Neural progenitor cell (in vitro differentiated cells): ENCODE measurements around the gene CRYBA4.

Experiments
- EZH2phosphoT487 ChIP-seq: fragments of 200-600 bp; sonication (generic); IDR thresholded peaks from 2 replicates; pipeline ENCODE4 v1.6.1; 2017; ENCODE audit warnings: antibody characterized with exemption
- TF ChIP-seq, protein P1 (sequence below): fragments of 200-600 bp; sonication (generic); IDR thresholded peaks from 2 replicates; pipeline ENCODE4 v1.5.1; 2017; ENCODE audit warnings: antibody characterized with exemption, mild to moderate bottlenecking

- TF ChIP-seq, protein P1, sequence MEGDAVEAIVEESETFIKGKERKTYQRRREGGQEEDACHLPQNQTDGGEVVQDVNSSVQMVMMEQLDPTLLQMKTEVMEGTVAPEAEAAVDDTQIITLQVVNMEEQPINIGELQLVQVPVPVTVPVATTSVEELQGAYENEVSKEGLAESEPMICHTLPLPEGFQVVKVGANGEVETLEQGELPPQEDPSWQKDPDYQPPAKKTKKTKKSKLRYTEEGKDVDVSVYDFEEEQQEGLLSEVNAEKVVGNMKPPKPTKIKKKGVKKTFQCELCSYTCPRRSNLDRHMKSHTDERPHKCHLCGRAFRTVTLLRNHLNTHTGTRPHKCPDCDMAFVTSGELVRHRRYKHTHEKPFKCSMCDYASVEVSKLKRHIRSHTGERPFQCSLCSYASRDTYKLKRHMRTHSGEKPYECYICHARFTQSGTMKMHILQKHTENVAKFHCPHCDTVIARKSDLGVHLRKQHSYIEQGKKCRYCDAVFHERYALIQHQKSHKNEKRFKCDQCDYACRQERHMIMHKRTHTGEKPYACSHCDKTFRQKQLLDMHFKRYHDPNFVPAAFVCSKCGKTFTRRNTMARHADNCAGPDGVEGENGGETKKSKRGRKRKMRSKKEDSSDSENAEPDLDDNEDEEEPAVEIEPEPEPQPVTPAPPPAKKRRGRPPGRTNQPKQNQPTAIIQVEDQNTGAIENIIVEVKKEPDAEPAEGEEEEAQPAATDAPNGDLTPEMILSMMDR = no peak
- TF ChIP-seq EZH2phosphoT487 = no peak
Observed at GRCh38 chr22:26593763-26594162, 28.0 kb upstream of the CRYBA4 start.
